ENCODE measurements around the gene SDF2.

- TF ChIP-seq CTCF (IDR thresholded peaks at IDR 0.05; ENCODE audit: low read length) (no peak), EZH2phosphoT487 (IDR thresholded peaks at IDR 0.05; ENCODE audit: low read length) (no peak), EZH2 (optimal IDR thresholded peaks at IDR 0.05; ENCODE audit: low read depth, low read length) (no peak)
Measured at GRCh38 chr17:28612531-28612930, 49.2 kb downstream of the SDF2 start.
